OCI-LY7 (cell line): ENCODE data around the gene UQCRHL.

ENCODE experiments used
- EZH2phosphoT487 ChIP-seq: fragments of 200-600 bp; sonication (generic); IDR thresholded peaks from 2 replicates; pipeline ENCODE4 v1.6.1; 2018; ENCODE audit warnings: low read depth, borderline replicate concordance, mild to moderate bottlenecking, mixed run types, antibody characterized with exemption, low read length, moderate library complexity, mixed read lengths
- TF ChIP-seq, protein P1 (sequence below): fragments of 200-600 bp; sonication (generic); conservative IDR thresholded peaks from 2 replicates; pipeline ENCODE4 v1.5.1; 2014; ENCODE audit warnings: mild to moderate bottlenecking, antibody characterized with exemption, low read length, moderate library complexity, mixed read lengths

- TF ChIP-seq, protein P1, sequence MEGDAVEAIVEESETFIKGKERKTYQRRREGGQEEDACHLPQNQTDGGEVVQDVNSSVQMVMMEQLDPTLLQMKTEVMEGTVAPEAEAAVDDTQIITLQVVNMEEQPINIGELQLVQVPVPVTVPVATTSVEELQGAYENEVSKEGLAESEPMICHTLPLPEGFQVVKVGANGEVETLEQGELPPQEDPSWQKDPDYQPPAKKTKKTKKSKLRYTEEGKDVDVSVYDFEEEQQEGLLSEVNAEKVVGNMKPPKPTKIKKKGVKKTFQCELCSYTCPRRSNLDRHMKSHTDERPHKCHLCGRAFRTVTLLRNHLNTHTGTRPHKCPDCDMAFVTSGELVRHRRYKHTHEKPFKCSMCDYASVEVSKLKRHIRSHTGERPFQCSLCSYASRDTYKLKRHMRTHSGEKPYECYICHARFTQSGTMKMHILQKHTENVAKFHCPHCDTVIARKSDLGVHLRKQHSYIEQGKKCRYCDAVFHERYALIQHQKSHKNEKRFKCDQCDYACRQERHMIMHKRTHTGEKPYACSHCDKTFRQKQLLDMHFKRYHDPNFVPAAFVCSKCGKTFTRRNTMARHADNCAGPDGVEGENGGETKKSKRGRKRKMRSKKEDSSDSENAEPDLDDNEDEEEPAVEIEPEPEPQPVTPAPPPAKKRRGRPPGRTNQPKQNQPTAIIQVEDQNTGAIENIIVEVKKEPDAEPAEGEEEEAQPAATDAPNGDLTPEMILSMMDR, result no peak
- TF ChIP-seq EZH2phosphoT487, result no peak
These were observed 18.4 kb upstream of the UQCRHL start for GRCh38 chr1:15825800-15826199.
